Right ventricle myocardium superior (tissue), 1 donor: Measurements from ENCODE around the gene LAPTM4A. TPM values are rescaled to one million over a fixed set of nuclear protein-coding genes. Genes with fewer than 3 reads are reported as not detected.
"Not testable (repeated sequence)": the region's sequence is repeated elsewhere in the genome, so short reads cannot be mapped to it uniquely, and the experiment has no call there.

Experiments
- ATAC-seq: fragments of 200-7000 bp; cut with Tn5 transposase; one replicate; pipeline ENCODE4 v1.9.1; 2020; ENCODE audit warnings: mild to moderate bottlenecking; ENCODE audit not compliant: poor library complexity
- DNase-seq: peaks from one replicate; pipeline ENCODE4 v3.0.0-alpha.2; 2020
- intact Hi-C: fragments of 100-400 bp; cut with DNase I; formaldehyde crosslinking; loops from one replicate; pipeline ENCODE4 v1.11.2; 2022
- total RNA-seq: library from RNA; stranded (reverse); fragmentation: NEBNext Ultra II Directional; extraction: Animal tissue kit (Norgen Biotek cat#: 25700); gene quantifications from one replicate; pipeline ENCODE4 v1.2.1, GENCODE V29; 2021
- donor health status: DM: no; HTN: yes; CAD: no; lungs with severe emphysema.

Gene LAPTM4A
- total RNA-seq, 1 donor from 2014 or later, result 217 TPM

DNA sequence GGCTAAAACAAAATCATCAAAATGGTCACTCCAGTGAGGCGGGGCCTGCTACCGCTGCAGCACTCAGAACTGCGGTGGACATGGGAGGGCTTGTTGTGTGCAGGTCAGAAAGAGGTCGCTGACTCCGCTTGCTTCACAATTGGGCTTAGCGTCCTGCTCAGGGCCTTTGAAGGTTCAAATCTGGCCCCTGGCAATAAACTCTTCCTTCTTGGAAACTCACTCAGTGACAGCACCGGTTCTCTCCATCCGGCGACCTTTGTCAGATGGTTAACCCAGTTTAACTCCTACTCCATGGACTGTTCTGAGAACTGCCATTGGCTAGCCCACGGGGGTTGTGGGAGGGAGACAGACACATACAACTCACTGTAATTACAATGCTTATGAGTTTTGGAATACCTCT, 29.0 kb upstream of the LAPTM4A start:
- DNase-seq (no peak), ATAC-seq (no peak)
- intact Hi-C loops, result no loop called here

- intact Hi-C loops, result no loop called here
- ATAC-seq, result no peak
- DNase-seq, result no peak
Observed at GRCh38 chr2:20079546-20080115, 28.2 kb upstream of the LAPTM4A start.

DNA sequence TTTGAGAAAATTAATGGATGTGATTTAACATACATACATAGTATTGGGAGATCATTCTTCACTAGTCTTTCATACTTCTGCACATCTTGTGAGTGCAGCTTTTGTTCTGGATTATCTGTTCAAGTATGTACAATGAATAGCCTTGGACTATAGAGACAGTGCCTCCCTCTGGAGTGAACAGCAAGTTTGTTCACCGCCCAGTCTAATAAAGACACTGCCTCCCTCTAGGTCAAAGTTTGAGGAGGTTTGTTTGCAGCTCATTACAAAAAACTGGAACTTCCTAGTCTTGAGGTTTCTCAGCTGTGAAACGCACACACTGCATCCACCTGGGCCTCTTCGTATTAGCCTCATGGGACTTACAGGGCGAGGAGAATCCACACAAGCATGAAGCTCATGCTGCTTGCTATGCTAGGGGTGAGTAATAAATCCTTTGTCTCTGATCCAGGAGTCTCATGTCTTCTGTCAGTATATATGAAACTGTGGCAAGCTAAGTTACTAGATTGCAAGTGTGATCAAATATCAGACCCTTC, 26.0 kb upstream of the LAPTM4A start:
- intact Hi-C loops, result no loop called here
- no peak for ATAC-seq

DNA sequence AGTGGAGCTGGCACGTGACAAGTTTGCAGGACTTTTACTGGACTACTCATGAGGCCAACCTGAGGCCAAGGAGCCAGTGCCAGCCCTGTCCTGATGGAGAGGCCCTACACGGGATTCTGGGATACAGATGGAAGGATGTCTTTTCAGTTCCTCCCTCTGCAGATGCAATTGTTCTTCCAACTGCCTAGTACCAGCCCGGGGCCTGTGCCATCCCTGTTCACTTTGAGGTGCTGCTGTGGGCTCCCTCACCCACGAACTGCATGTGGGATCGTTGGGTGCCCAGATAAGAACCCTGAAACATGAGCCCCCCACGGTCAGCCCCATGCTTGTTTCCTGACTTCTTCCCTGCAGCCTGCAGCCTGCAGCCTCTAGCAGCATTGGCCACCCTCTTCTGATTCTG, 25.3 kb upstream of the LAPTM4A start:
- intact Hi-C loops, result no loop called here
- ATAC-seq, result no peak
- no peak for DNase-seq

More for the DNA sequence above, 26.0 kb upstream of the LAPTM4A start:
- DNase-seq, result no peak

- intact Hi-C loops, result no loop called here
- DNase-seq (no peak), ATAC-seq (no peak)
Observed at GRCh38 chr2:20074901-20075300, 23.5 kb upstream of the LAPTM4A start.

- peak; percentile 11 for ATAC-seq
- DNase-seq, intact Hi-C loops: not testable (repeated sequence)
Observed at GRCh38 chr2:20074046-20074648, 22.7 kb upstream of the LAPTM4A start.

DNA sequence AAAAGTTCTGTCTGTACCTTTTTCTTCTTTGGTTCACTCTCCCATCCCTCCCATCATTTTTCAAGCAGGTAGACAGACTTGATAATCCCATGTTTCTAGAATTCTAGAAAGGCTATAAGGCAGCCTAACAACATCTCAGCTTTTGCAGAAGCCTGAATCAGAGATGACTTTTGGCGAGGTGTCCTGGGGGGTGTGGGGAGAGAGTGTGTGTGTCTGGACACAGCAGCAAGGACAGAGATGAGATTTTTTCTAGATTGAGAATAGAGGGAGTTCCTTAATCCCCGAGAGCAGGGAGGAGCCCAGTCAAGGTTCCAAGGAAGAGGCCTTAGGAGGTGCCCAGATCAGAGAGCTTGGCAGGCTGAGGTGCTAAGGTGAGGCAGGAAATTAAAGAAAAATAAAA, 22.0 kb upstream of the LAPTM4A start:
- intact Hi-C loops, result no loop called here
- ATAC-seq, result no peak
- DNase-seq, result no peak

- intact Hi-C loops, result no loop called here
- no peak for DNase-seq
- no peak for ATAC-seq
Observed at GRCh38 chr2:20072436-20073158, 21.2 kb upstream of the LAPTM4A start.

- peak; percentile 82 for DNase-seq
- peak; percentile 87 for ATAC-seq
- intact Hi-C loops, result no loop called here
Observed at GRCh38 chr2:20071397-20072383, 20.3 kb upstream of the LAPTM4A start.

GRCh38 chr2:20069756-20070155, 18.3 kb upstream of the LAPTM4A start:
- intact Hi-C loops, result no loop called here
- ATAC-seq (no peak), DNase-seq (no peak)

GRCh38 chr2:20067992-20068584, 16.7 kb upstream of the LAPTM4A start:
- no peak for DNase-seq
- ATAC-seq, result no peak
- intact Hi-C loops, result no loop called here

DNA sequence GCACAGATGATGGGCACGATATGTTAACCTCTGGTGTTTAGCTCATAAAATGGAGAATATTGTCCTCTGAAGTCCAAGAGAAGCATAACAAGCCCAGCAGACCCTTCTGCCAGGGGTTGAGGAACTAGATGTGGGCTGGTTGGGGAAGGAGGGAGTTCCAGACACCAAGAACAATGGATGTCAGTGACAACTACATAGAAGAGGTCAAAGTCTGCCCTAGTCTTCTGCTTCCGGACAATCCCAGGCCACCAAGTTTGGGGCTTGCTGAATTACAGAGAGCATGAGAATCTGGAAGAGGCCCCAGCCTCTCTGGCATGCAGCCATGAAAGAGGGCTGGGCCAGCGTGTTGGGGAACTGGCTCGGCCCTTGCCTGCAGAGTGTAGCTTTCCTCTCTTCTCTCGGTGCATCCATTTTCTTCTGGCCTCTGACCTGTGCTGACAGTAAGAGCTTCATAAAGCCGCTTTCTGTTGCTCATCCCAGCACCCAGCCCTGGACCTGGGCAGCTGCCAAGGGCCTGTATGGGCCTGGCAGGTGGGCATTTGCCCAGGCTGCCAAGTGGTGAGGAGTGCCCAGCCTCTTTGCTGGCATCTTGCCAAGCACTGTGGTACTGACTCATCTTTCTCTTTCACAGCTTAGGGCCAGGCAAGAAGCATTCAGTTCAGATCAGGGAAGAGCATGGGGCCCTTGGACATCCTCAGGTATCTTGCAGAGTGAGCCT, 14.6 kb upstream of the LAPTM4A start:
- DNase-seq (peak; percentile 77), ATAC-seq (peak; percentile 61)
- intact Hi-C loops, result no loop called here

DNA sequence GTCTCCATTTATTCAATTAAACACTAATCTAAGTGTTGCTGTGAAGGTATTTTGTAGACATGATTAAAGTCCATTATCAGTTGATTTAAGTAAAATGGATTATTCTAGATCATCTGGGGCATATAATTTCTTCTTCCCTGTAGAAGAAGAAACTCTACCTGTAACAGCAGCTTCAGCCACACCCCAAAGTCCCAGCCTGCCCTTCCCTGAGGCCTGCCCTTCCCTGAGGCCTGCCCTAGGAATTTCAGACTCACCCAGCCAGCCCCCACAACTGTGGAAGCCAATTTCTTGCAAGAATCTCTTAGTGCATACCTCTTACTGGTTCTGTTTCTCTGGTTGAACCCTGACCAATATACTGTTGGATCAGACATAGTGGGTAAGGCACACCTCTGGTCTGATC, 13.4 kb upstream of the LAPTM4A start:
- no peak for DNase-seq
- ATAC-seq, result no peak
- intact Hi-C loops, result no loop called here

DNA sequence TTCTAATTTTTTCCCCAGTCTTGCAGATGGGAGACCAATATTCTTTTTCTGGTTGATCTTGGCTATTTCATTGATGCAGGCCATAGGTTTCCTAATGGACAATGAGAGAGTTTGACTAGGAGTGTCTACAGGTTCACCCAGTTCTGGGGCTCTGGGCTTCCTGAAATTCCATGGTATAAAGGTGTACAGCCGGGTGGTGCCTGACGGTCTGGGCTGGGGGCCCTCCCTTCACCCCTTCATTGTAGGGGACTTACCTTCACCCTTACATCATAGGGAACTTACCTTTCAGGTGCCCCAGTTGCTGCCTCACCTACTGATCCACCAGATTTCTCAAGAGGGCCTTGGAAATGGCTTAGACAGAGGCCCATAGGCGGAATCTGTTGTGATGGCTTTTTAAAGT, 13.0 kb upstream of the LAPTM4A start:
- intact Hi-C loops, result no loop called here
- DNase-seq (no peak), ATAC-seq (no peak)

GRCh38 chr2:20062615-20063545, 11.5 kb upstream of the LAPTM4A start:
- DNase-seq, result no peak

GRCh38 chr2:20061940-20062339, 10.5 kb upstream of the LAPTM4A start:
- intact Hi-C loops, result no loop called here
- ATAC-seq (no peak), DNase-seq (no peak)

More at GRCh38 chr2:20062615-20063545, 11.5 kb upstream of the LAPTM4A start:
- intact Hi-C loops, result no loop called here
- peak; percentile 41 for ATAC-seq

- DNase-seq (no peak), ATAC-seq (no peak)
- intact Hi-C loops, result no loop called here
Observed at GRCh38 chr2:20061476-20061875, 10.0 kb upstream of the LAPTM4A start.
